GM10248 (cell line): Measurements from ENCODE around the gene ABCA13.

Experiments used
- CTCF ChIA-PET: fragments of 300-600 bp; sonication (Branson Sonifier 250); formaldehyde crosslinking; extraction: SDS; loops from one replicate; lab custom pipeline; 2021; ENCODE audit warnings: antibody characterized with exemption; lab: Yijun Ruan, JAX
- POLR2A ChIA-PET: fragments of 350-650 bp; sonication (Branson Sonifier 250); formaldehyde crosslinking; extraction: SDS; loops from one replicate; lab custom pipeline; 2020; ENCODE audit warnings: antibody characterized with exemption; lab: Yijun Ruan, JAX
- DNase-seq: peaks from one replicate; pipeline ENCODE4 v3.0.0; 2012; ENCODE audit errors: extremely low spot score
- TF ChIP-seq, protein P1 (sequence below): IDR thresholded peaks from 2 replicates; pipeline ENCODE4 v1.5.1; 2012; ENCODE audit warnings: mild to moderate bottlenecking, low read depth; ENCODE audit errors: extremely low read depth, missing control alignments, control extremely low read depth

ABCA13 gene

GRCh38 chr7:48295296-48295971, 124.2 kb downstream of the ABCA13 start:
- TF ChIP-seq, protein P1, sequence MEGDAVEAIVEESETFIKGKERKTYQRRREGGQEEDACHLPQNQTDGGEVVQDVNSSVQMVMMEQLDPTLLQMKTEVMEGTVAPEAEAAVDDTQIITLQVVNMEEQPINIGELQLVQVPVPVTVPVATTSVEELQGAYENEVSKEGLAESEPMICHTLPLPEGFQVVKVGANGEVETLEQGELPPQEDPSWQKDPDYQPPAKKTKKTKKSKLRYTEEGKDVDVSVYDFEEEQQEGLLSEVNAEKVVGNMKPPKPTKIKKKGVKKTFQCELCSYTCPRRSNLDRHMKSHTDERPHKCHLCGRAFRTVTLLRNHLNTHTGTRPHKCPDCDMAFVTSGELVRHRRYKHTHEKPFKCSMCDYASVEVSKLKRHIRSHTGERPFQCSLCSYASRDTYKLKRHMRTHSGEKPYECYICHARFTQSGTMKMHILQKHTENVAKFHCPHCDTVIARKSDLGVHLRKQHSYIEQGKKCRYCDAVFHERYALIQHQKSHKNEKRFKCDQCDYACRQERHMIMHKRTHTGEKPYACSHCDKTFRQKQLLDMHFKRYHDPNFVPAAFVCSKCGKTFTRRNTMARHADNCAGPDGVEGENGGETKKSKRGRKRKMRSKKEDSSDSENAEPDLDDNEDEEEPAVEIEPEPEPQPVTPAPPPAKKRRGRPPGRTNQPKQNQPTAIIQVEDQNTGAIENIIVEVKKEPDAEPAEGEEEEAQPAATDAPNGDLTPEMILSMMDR = no peak
- ChIA-PET POLR2A (no interaction called here), CTCF (no interaction called here)
- DNase-seq = no peak

GRCh38 chr7:48296966-48297365, 125.7 kb downstream of the ABCA13 start:
- CTCF ChIA-PET = no interaction called here

DNA sequence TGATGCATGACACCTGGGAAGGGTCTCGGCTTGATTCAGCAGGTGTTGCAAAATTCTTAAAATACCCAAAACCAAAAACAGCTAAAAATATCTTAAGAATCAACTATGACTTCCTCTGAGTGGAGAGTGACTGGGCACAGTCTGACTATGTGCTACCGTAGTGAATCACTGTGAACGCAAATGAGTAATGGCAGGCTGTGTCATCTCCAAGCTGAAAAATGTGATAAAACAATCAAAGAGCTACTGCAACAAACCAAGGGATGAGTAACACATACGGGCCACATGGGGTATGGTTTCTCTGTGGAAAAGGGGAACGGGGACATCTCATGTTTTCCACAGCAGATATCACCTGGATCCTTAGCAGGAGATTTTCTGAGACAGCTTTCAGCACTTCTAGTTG, 127.5 kb downstream of the ABCA13 start:
- ChIA-PET POLR2A (no interaction called here), CTCF (interaction anchor here (0.7 to 2.6 kb wide), 24 partner anchors 8 to 1547 kb away, joined by 3 to 24 read pairs (median 4); no protein-coding TSS in a partner anchor)
- peak; percentile 25 for DNase-seq
- TF ChIP-seq, protein P1 = no peak

More at GRCh38 chr7:48296966-48297365, 125.7 kb downstream of the ABCA13 start:
- POLR2A ChIA-PET = no interaction called here
- TF ChIP-seq, protein P1 = no peak
- DNase-seq = no peak

GRCh38 chr7:48299580-48300169, 128.4 kb downstream of the ABCA13 start:
- TF ChIP-seq, protein P1 = peak; percentile 77
- ChIA-PET POLR2A (no interaction called here), CTCF (interaction anchor here (0.7 to 2.6 kb wide), 22 partner anchors 8 to 1546 kb away, joined by 3 to 24 read pairs (median 4); no protein-coding TSS in a partner anchor)
- peak; percentile 55 for DNase-seq

DNA sequence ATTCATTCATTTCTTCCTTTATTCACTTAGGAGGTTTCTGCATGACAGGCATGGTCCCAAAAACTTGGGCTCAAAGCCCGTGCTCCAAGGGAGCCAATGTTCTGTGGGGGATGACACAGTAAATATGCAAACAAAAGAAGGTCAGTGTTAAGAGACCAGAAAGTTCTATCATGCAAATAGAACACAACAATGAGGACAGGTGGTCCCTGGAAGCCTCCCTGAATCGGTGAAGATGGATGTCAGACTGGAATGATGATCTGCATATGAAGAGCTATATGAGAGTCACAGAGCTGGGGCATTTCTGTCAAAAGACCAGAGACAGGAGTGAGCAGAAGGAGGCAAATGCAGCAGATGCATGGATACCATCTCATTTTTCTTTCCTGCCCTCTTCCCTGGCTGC, 129.0 kb downstream of the ABCA13 start:
- TF ChIP-seq, protein P1 = no peak
- ChIA-PET POLR2A (no interaction called here), CTCF (interaction anchor here (0.8 to 2.0 kb wide), 7 partner anchors 9 to 575 kb away, joined by 3 to 5 read pairs (median 4); no protein-coding TSS in a partner anchor)
- DNase-seq = no peak

GRCh38 chr7:48301201-48301600, 129.9 kb downstream of the ABCA13 start:
- no peak for DNase-seq
- ChIA-PET POLR2A (no interaction called here), CTCF (interaction anchor here (0.9 to 1.1 kb wide), 2 partner anchors 10 to 574 kb away, joined by 3 read pairs; no protein-coding TSS in a partner anchor)
- TF ChIP-seq, protein P1 = no peak
